HCT116 (cell line): ENCODE results near the gene PPP2R3C. TPM values are rescaled to one million over a fixed set of nuclear protein-coding genes. Genes with fewer than 3 reads are reported as not detected.

Experiments
- ATAC-seq: fragments of 200-7000 bp; cut with Tn5 transposase; 2 replicates; pipeline ENCODE4 v1.9.1; 2020; ENCODE audit warnings: mild to moderate bottlenecking, moderate library complexity
- BruUV-seq: library from RNA; stranded (reverse); fragments of 400-500 nt; replicated peaks from 2 replicates; lab custom pipeline; 2021; lab: Mats Ljungman, UMichigan
- CTCF ChIA-PET: fragments of 300-600 bp; sonication (Branson Sonifier 250); formaldehyde crosslinking; loops from one replicate; lab custom pipeline; 2021; ENCODE audit warnings: antibody characterized with exemption; lab: Charles Lee
- POLR2A ChIA-PET: fragments of 300-600, 350-600 bp; sonication (Branson Sonifier 250); formaldehyde crosslinking; loops from one replicate; lab custom pipeline; 2021; ENCODE audit warnings: antibody characterized with exemption; lab: Charles Lee
- RAD21 ChIA-PET, 2 experiments: fragments of 300-600 bp; sonication (Branson Sonifier 250); formaldehyde crosslinking; loops; one replicate each; lab custom pipeline; 2023; ENCODE audit warnings: low total read pairs in 2 of 2; ENCODE audit not compliant: uncharacterized antibody in 2 of 2, unreplicated experiment in 2 of 2, low non-redundant PET in 1 of 2; lab: Charles Lee
- DNase-seq: peaks from one replicate; pipeline ENCODE4 v3.0.0-alpha.2; 2010; ENCODE audit warnings: low read depth, low spot score
- H2AFZ ChIP-seq: fragments of 200-600 bp; shearing (Covaris generic), sonication (generic); 2 replicates; pipeline ENCODE4 v1.6.1; 2017; ENCODE audit warnings: low read depth, mixed run types, mixed read lengths, antibody characterized with exemption, low read length; ENCODE audit not compliant: poor library complexity, severe bottlenecking
- H3K27ac ChIP-seq: 2 replicates; pipeline ENCODE4 v1.5.1; 2012; ENCODE audit warnings: low read depth, low read length
- H3K27me3 ChIP-seq: fragments of 200-600 bp; sonication (generic); 2 replicates; pipeline ENCODE4 v1.6.1; 2016; ENCODE audit warnings: mixed run types, low read length, mixed read lengths; ENCODE audit not compliant: insufficient read depth
- H3K36me3 ChIP-seq, 2 experiments: fragments of 200-500 bp in 1 of 2; fragments of 200-600 bp in 1 of 2; sonication (Bioruptor generic) in 1 of 2; sonication (generic) in 1 of 2; 2 replicates each; pipeline versions ENCODE4 v1.5.1 to v1.6.1; 2014 to 2016; ENCODE audit warnings: low read length in 2 of 2, inconsistent platforms in 1 of 2, mixed read lengths in 1 of 2, mixed run types in 1 of 2; ENCODE audit not compliant: insufficient read depth in 2 of 2, control insufficient read depth in 1 of 2
- H3K4me1 ChIP-seq, 2 experiments: fragments of 200-600 bp in 1 of 2; sonication (generic) in 1 of 2; 2 replicates each; pipeline versions ENCODE4 v1.5.1 to v1.6.1; 2012 to 2017; ENCODE audit warnings: low read length in 2 of 2, inconsistent platforms in 1 of 2, mild to moderate bottlenecking in 1 of 2, mixed read lengths in 1 of 2, mixed run types in 1 of 2, moderate library complexity in 1 of 2; ENCODE audit not compliant: insufficient read depth in 2 of 2, control insufficient read depth in 1 of 2
- H3K4me2 ChIP-seq: fragments of 200-600 bp; sonication (generic); 2 replicates; pipeline ENCODE4 v1.6.1; 2017; ENCODE audit warnings: mixed run types, low read length, mixed read lengths
- H3K4me3 ChIP-seq, 2 experiments: fragments of 200-600 bp in 1 of 2; sonication (generic) in 1 of 2; replicated peaks in 1 of 2; 2 replicates each; pipeline ENCODE4 v1.5.1; 2011 to 2016; ENCODE audit warnings: low read length in 2 of 2, control low read depth in 1 of 2, low read depth in 1 of 2, mild to moderate bottlenecking in 1 of 2, mixed read lengths in 1 of 2, mixed run types in 1 of 2
- H3K79me2 ChIP-seq: fragments of 200-600 bp; sonication (generic); 2 replicates; pipeline ENCODE4 v1.6.1; 2017; ENCODE audit warnings: mild to moderate bottlenecking, mixed run types, low read length, moderate library complexity, mixed read lengths; ENCODE audit not compliant: insufficient read depth
- H3K9ac ChIP-seq: fragments of 200-600 bp; sonication (generic); 2 replicates; pipeline ENCODE4 v1.6.1; 2016; ENCODE audit warnings: low read length, mixed read lengths
- H3K9me2 ChIP-seq: fragments of 200-600 bp; sonication (generic), shearing (Covaris generic); 2 replicates; pipeline ENCODE4 v1.6.1; 2017; ENCODE audit warnings: mixed run types, mild to moderate bottlenecking, moderate library complexity; ENCODE audit not compliant: insufficient read depth
- H3K9me3 ChIP-seq, 2 experiments: fragments of 200-500 bp in 1 of 2; fragments of 200-600 bp in 1 of 2; sonication (Bioruptor generic) in 1 of 2; sonication (generic) in 1 of 2; 2 replicates each; pipeline ENCODE4 v1.6.1; 2014 to 2017; ENCODE audit warnings: low read length in 2 of 2, mixed read lengths in 2 of 2, inconsistent platforms in 1 of 2, low read depth in 1 of 2, mild to moderate bottlenecking in 1 of 2, mixed run types in 1 of 2, moderate library complexity in 1 of 2; ENCODE audit not compliant: control insufficient read depth in 1 of 2, insufficient read depth in 1 of 2
- H4K20me1 ChIP-seq: fragments of 200-600 bp; sonication (generic), shearing (Covaris generic); 2 replicates; pipeline ENCODE4 v1.6.1; 2017; ENCODE audit warnings: mixed run types, mild to moderate bottlenecking, moderate library complexity; ENCODE audit not compliant: insufficient read depth
- ATF3 ChIP-seq: IDR thresholded peaks from 2 replicates; pipeline ENCODE4 v1.6.1; 2012
- CEBPB ChIP-seq: IDR thresholded peaks from 2 replicates; pipeline ENCODE4 v1.6.1; 2012; ENCODE audit warnings: low read depth
- CTCF ChIP-seq, 3 experiments: fragments of 200-600 bp in 1 of 3; sonication (generic) in 1 of 3; IDR thresholded peaks in 2 of 3; conservative IDR thresholded peaks in 1 of 3; 2 replicates each; pipeline ENCODE4 v1.5.1; 2012 to 2017; ENCODE audit warnings: low read depth in 2 of 3, low read length in 2 of 3, antibody characterized with exemption in 1 of 3, borderline replicate concordance in 1 of 3, control low read depth in 1 of 3, mild to moderate bottlenecking in 1 of 3, mixed read lengths in 1 of 3, mixed run types in 1 of 3, moderate library complexity in 1 of 3; ENCODE audit not compliant: insufficient read depth in 1 of 3
- ELF1 ChIP-seq: IDR thresholded peaks from 2 replicates; pipeline ENCODE4 v1.6.1; 2012; ENCODE audit warnings: low read depth, borderline replicate concordance
- EZH2phosphoT487 ChIP-seq: fragments of 200-600 bp; IDR thresholded peaks from 2 replicates; pipeline ENCODE4 v1.6.1; 2018; ENCODE audit warnings: antibody characterized with exemption, borderline replicate concordance
- FOSL1 ChIP-seq: IDR thresholded peaks from 2 replicates; pipeline ENCODE4 v1.6.1; 2012; ENCODE audit warnings: low read depth
- JUND ChIP-seq: IDR thresholded peaks from 2 replicates; pipeline ENCODE4 v1.6.1; 2012
- MAX ChIP-seq: IDR thresholded peaks from 2 replicates; pipeline ENCODE4 v1.6.1; 2012
- POLR2A ChIP-seq: IDR thresholded peaks from 2 replicates; pipeline ENCODE4 v1.7.0; 2011; ENCODE audit warnings: borderline replicate concordance; ENCODE audit not compliant: insufficient read depth, insufficient read length; ENCODE audit errors: extremely low read depth
- RAD21 ChIP-seq: IDR thresholded peaks from 2 replicates; pipeline ENCODE4 v1.6.1; 2012; ENCODE audit warnings: low read depth, mild to moderate bottlenecking
- REST ChIP-seq: IDR thresholded peaks from 2 replicates; pipeline ENCODE4 v1.6.1; 2012; ENCODE audit warnings: low read depth
- SIN3A ChIP-seq: IDR thresholded peaks from 2 replicates; pipeline ENCODE4 v1.6.1; 2012; ENCODE audit warnings: low read depth
- SP1 ChIP-seq: IDR thresholded peaks from 2 replicates; pipeline ENCODE4 v1.6.1; 2012; ENCODE audit warnings: low read depth
- SRF ChIP-seq: IDR thresholded peaks from 2 replicates; pipeline ENCODE4 v1.6.1; 2012; ENCODE audit warnings: low read depth
- YY1 ChIP-seq: IDR thresholded peaks from 2 replicates; pipeline ENCODE4 v1.6.1; 2011; ENCODE audit warnings: low read length, low read depth, moderate library complexity, mild to moderate bottlenecking; ENCODE audit not compliant: insufficient replicate concordance; ENCODE audit errors: extremely low read depth
- ZBTB33 ChIP-seq: IDR thresholded peaks from 2 replicates; pipeline ENCODE4 v1.6.1; 2011; ENCODE audit warnings: mild to moderate bottlenecking, low read length, moderate library complexity; ENCODE audit not compliant: insufficient replicate concordance; ENCODE audit errors: extremely low read depth
- ZFX ChIP-seq: fragments of 450-650 bp; IDR thresholded peaks from 2 replicates; pipeline ENCODE4 v1.6.1; 2017
- ZNF274 ChIP-seq: fragments of 200-500 bp; sonication (Bioruptor generic); IDR thresholded peaks from 2 replicates; pipeline ENCODE4 v1.6.1; 2014; ENCODE audit warnings: mild to moderate bottlenecking, low read depth, low read length, inconsistent platforms
- intact Hi-C: fragments of 100-400 bp; cut with micrococcal nuclease; formaldehyde crosslinking; loops from 2 replicates; pipeline ENCODE4 v1.10.0; 2022
- total RNA-seq: library from RNA; stranded (reverse); gene quantifications from one replicate; pipeline ENCODE4 v1.2.1, GENCODE V29; 2021; ENCODE audit not compliant: unreplicated experiment

PPP2R3C gene
- total RNA-seq, 1 experiment from 2014 or later = 14.1 TPM

- no peak for TF ChIP-seq ATF3
- TF ChIP-seq SRF = no peak
- TF ChIP-seq MAX = no peak
- TF ChIP-seq CEBPB = no peak
These were observed 49.6 kb downstream of the PPP2R3C start (continued) for GRCh38 chr14:35072226-35072625.

- H4K20me1 ChIP-seq = no peaks in the 10 kb centered on the region
- no peaks in the 10 kb centered on the region for H3K4me1 ChIP-seq
- H3K79me2 ChIP-seq = no peaks in the 10 kb centered on the region
- ChIA-PET POLR2A (no interaction called here), CTCF (interaction anchor here (0.7 kb wide), 1 partner anchor 23 kb away, joined by 3 read pairs; the partner anchor contains the start of gene FAM177A1), RAD21 (no interaction called here)
- BruUV-seq = no TSS peak
- no peak for DNase-seq
- H3K36me3 ChIP-seq = no peaks in the 10 kb centered on the region
- intact Hi-C loops = no loop called here
- H3K27me3 ChIP-seq = no peaks in the 10 kb centered on the region
- no peak overlapping the region for H2AFZ ChIP-seq
- H3K9me2 ChIP-seq = no peaks in the 10 kb centered on the region
- ATAC-seq = no peak
- H3K9me3 ChIP-seq = no peaks in the 10 kb centered on the region
- H3K4me3 ChIP-seq = no peak overlapping the region
- H3K9ac ChIP-seq = no peak overlapping the region
- no peak overlapping the region for H3K27ac ChIP-seq
- H3K4me2 ChIP-seq = no peak overlapping the region
- TF ChIP-seq ZBTB33 (no peak), SRF (no peak), ZNF274 (no peak), SIN3A (no peak), FOSL1 (no peak), JUND (no peak), EZH2phosphoT487 (no peak), RAD21 (no peak), CTCF (IDR thresholded peaks at IDR 0.05 in 2 of 3, conservative IDR thresholded peaks at IDR 0.05 in 1 of 3; ENCODE audit: borderline replicate concordance in 1 of 3, insufficient read depth in 1 of 3, low read depth in 2 of 3, low read length in 2 of 3) (no peak), SP1 (no peak), REST (no peak), ZFX (no peak), YY1 (no peak), CEBPB (no peak), ELF1 (no peak), POLR2A (no peak)
These were observed 53.4 kb downstream of the PPP2R3C start for GRCh38 chr14:35068238-35069012.
